K562 (cell line): Measurements from ENCODE around the gene RNF214.

Experiments used
- CTCF ChIP-seq, 3 experiments: IDR thresholded peaks in 2 of 3; conservative IDR thresholded peaks in 1 of 3; 2 replicates each; pipeline ENCODE4 v1.5.1; 2011 to 2012; ENCODE audit warnings: low read length in 3 of 3, mild to moderate bottlenecking in 3 of 3, control low read depth in 2 of 3, improper control_type of control experiment in 1 of 3, inconsistent platforms in 1 of 3, low read depth in 1 of 3, mixed read lengths in 1 of 3, moderate library complexity in 1 of 3; ENCODE audit not compliant: insufficient read depth in 2 of 3
- HDGF ChIP-seq: fragments of 450-650 bp; IDR thresholded peaks from 2 replicates; pipeline ENCODE4 v1.6.1; 2016
- NR2F6 ChIP-seq: fragments of 450-650 bp; formaldehyde crosslinking; IDR thresholded peaks from 2 replicates; pipeline ENCODE4 v1.4.0; 2020; ENCODE audit warnings: mild to moderate bottlenecking
- TAF7 ChIP-seq: fragments of 450-650 bp; IDR thresholded peaks from 2 replicates; pipeline ENCODE4 v1.6.1; 2016; ENCODE audit warnings: missing genetic modification characterization, missing compliant biosample characterization
- TCF7L2 ChIP-seq: fragments of 150-350 bp; IDR thresholded peaks from 2 replicates; pipeline ENCODE4 v1.6.1; 2016; ENCODE audit warnings: low read depth, mild to moderate bottlenecking, low read length, moderate library complexity
- YY1 ChIP-seq, 3 experiments: IDR thresholded peaks; 2 replicates each; pipeline ENCODE4 v1.6.1; 2011; ENCODE audit warnings: low read length in 2 of 3, mild to moderate bottlenecking in 2 of 3, moderate library complexity in 2 of 3, borderline replicate concordance in 1 of 3, control low read depth in 1 of 3, low read depth in 1 of 3; ENCODE audit not compliant: insufficient read depth in 3 of 3, insufficient replicate concordance in 2 of 3, control insufficient read depth in 1 of 3, insufficient read length in 1 of 3; ENCODE audit errors: extremely low read depth in 1 of 3

GRCh38 chr11:117185736-117186430, 46.6 kb upstream of the RNF214 start:
- no peak for TF ChIP-seq YY1 (IDR thresholded peaks at IDR 0.05; ENCODE audit: borderline replicate concordance in 1 of 3, control insufficient read depth in 1 of 3, extremely low read depth in 1 of 3, insufficient read depth in 3 of 3, insufficient read length in 1 of 3, insufficient replicate concordance in 2 of 3, low read depth in 1 of 3, low read length in 2 of 3)
- TF ChIP-seq CTCF (IDR thresholded peaks at IDR 0.05 in 2 of 3, conservative IDR thresholded peaks at IDR 0.05 in 1 of 3; ENCODE audit: insufficient read depth in 2 of 3, low read depth in 1 of 3, low read length in 3 of 3): no peak
- no peak for TF ChIP-seq HDGF
- no peak for TF ChIP-seq TAF7 (tag)
- TF ChIP-seq TCF7L2: no peak
- TF ChIP-seq NR2F6 (CRISPR knock-in tag): no peak
